CD4-positive, alpha-beta memory T cell (primary cell): Measurements from ENCODE around the gene AGRP. TPM values are rescaled to one million over a fixed set of nuclear protein-coding genes. Genes with fewer than 3 reads are reported as not detected.
A peak's percentile ranks its signal among the peaks of the same experiment; 100 is the strongest.

Source experiments
- CTCF ChIA-PET: fragments of 350-600 bp; sonication (Branson Sonifier 250); formaldehyde crosslinking; loops from one replicate; lab custom pipeline; 2021; ENCODE audit warnings: inconsistent platforms; ENCODE audit not compliant: partially characterized antibody; lab: Charles Lee
- POLR2A ChIA-PET: fragments of 350-600 bp; sonication (Branson Sonifier 250); formaldehyde crosslinking; loops from one replicate; lab custom pipeline; 2021; ENCODE audit not compliant: partially characterized antibody; lab: Charles Lee
- DNase-seq, 5 donors: peaks; one replicate each; pipeline versions ENCODE4 v3.0.0 to v3.0.0-alpha.2; 2020 to 2022; ENCODE audit warnings: mixed read lengths in 1 of 5
- H3K27ac ChIP-seq: one replicate; pipeline ENCODE4 v1.7.0; 2013; ENCODE audit warnings: low read depth, low read length
- H3K27me3 ChIP-seq: 2 replicates; pipeline ENCODE4 v1.7.0; 2013; ENCODE audit warnings: mild to moderate bottlenecking, low read length, moderate library complexity; ENCODE audit not compliant: insufficient read depth
- H3K36me3 ChIP-seq: 2 replicates; pipeline ENCODE4 v1.7.0; 2013; ENCODE audit warnings: mild to moderate bottlenecking, low read length, moderate library complexity; ENCODE audit not compliant: insufficient read depth
- H3K4me1 ChIP-seq: 2 replicates; pipeline ENCODE4 v1.7.0; 2013; ENCODE audit warnings: mild to moderate bottlenecking, low read length, moderate library complexity; ENCODE audit not compliant: insufficient read depth
- H3K4me3 ChIP-seq, 2 donors: one replicate each; pipeline ENCODE4 v1.7.0; 2013; ENCODE audit warnings: low read length in 2 of 2, mild to moderate bottlenecking in 1 of 2
- H3K9me3 ChIP-seq, 2 donors: one replicate each; pipeline ENCODE4 v1.7.0; 2013; ENCODE audit warnings: low read length in 2 of 2, control low read depth in 1 of 2; ENCODE audit not compliant: control insufficient read depth in 1 of 2
- H3K27ac Mint-ChIP-seq, 7 donors: one replicate each; pipeline ENCODE4 v1.8.0; 2020 to 2021; ENCODE audit warnings: mixed read lengths in 7 of 7, mild to moderate bottlenecking in 6 of 7, inconsistent platforms in 3 of 7, moderate library complexity in 3 of 7
- H3K27me3 Mint-ChIP-seq, 2 donors: one replicate each; pipeline ENCODE4 v1.8.0; 2020 to 2021; ENCODE audit warnings: mixed read lengths in 2 of 2
- H3K36me3 Mint-ChIP-seq, 2 donors: one replicate each; pipeline ENCODE4 v1.8.0; 2020 to 2021; ENCODE audit warnings: mixed read lengths in 2 of 2, inconsistent platforms in 1 of 2, mild to moderate bottlenecking in 1 of 2
- H3K4me1 Mint-ChIP-seq, 4 donors: one replicate each; pipeline ENCODE4 v1.8.0; 2020 to 2021; ENCODE audit warnings: mixed read lengths in 4 of 4, mild to moderate bottlenecking in 1 of 4
- H3K4me3 Mint-ChIP-seq, 8 donors: one replicate each; pipeline ENCODE4 v1.8.0; 2020 to 2021; ENCODE audit warnings: mixed read lengths in 8 of 8, mild to moderate bottlenecking in 7 of 8, moderate library complexity in 6 of 8, inconsistent platforms in 3 of 8
- H3K9me3 Mint-ChIP-seq, 8 donors: one replicate each; pipeline ENCODE4 v1.8.0; 2020 to 2021; ENCODE audit warnings: mixed read lengths in 8 of 8, mild to moderate bottlenecking in 5 of 8, inconsistent platforms in 3 of 8, moderate library complexity in 1 of 8
- intact Hi-C: fragments of 100-400 bp; cut with micrococcal nuclease; formaldehyde crosslinking; loops from one replicate; pipeline ENCODE4 v1.15.1; 2023
- polyA plus RNA-seq, 2 donors: library from polyadenylated mRNA; unstranded; fragments of 300-500 nt; fragmentation: Illumina TruSeq; gene quantifications; one replicate each; pipeline ENCODE4 v1.2.3, GENCODE V29; 2021
- total RNA-seq, 2 experiments: library from RNA; stranded (reverse); gene quantifications; one replicate each; pipeline ENCODE4 v1.2.3, GENCODE V29; 2021

AGRP gene
- total and polyA plus RNA-seq, 4 experiments from 2014 or later: not detected

DNA sequence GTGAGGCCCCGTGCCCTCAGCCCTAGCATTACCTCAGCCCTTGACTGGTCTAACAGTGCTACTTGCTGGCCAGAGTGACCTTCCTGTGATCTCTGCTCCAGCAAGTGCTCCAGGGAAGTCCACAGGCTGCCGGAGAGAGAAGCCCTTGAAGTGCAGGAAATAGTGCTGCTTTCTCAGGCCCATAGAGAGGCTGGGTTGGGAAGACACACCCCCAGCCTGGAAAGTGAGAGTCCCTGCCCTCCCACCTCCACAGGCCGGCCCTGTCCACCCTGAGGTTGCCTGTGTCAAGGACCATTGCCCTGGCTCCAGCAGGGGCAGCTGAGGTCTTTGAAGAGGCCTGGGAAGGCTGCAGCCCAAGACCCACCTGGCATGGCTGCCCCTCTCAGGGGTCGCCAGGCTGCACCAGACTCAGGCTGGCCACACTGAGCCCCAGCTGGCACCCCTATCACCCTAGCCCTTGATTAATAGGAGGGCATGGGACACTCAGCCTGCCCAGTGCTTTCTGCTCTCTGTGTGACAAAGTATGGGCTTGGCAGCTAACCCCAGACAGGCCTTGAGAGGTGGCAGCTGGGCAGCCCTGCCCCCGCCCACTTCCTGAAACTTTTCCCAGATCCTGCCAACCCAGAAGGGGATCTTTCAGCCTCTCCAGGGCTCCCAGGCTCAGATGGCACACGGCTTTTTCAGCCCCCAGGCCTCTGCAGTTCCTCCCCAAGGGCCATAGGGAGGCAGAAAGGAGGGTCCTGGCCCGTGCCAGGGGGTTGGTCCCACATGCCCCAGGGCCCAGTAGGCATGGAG, 24.1 kb downstream of the AGRP start:
- no peak overlapping the region for H3K4me3 ChIP-seq
- H3K4me1 ChIP-seq: peaks cover 12% of the 10 kb centered on the region
- DNase-seq: peak in 1 of 5 donors; percentile 6
- peaks cover 5% of the 10 kb centered on the region for H3K36me3 ChIP-seq
- H3K27ac ChIP-seq: no peak overlapping the region
- H3K27me3 ChIP-seq: no peaks in the 10 kb centered on the region
- H3K4me3 Mint-ChIP-seq: no peak overlapping the region
- H3K9me3 Mint-ChIP-seq: no peaks in the 10 kb centered on the region
- H3K9me3 ChIP-seq: no peaks in the 10 kb centered on the region
- intact Hi-C loops: no loop called here
- peaks cover 0 to 11% of the 10 kb centered on the region in 2 donors for H3K36me3 Mint-ChIP-seq
- H3K27me3 Mint-ChIP-seq: no peaks in the 10 kb centered on the region
- peaks cover 13 to 37% (median 24%) of the 10 kb centered on the region in 4 donors for H3K4me1 Mint-ChIP-seq
- ChIA-PET POLR2A (no interaction called here), CTCF (no interaction called here)
- peak overlapping the region in 2 of 7 donors; percentile 9 to 84 for H3K27ac Mint-ChIP-seq

- Histone ChIP-seq H3K4me1 (peaks cover 12% of the 10 kb centered on the region), H3K4me3 (no peak overlapping the region), H3K27ac (no peak overlapping the region), H3K27me3 (no peaks in the 10 kb centered on the region), H3K36me3 (peaks cover 11% of the 10 kb centered on the region), H3K9me3 (no peaks in the 10 kb centered on the region)
- H3K27ac Mint-ChIP-seq: peak overlapping the region in 1 of 7 donors; percentile 66
- no peak overlapping the region for H3K4me3 Mint-ChIP-seq
- H3K4me1 Mint-ChIP-seq: peaks cover 12 to 31% (median 24%) of the 10 kb centered on the region in 4 donors
- ChIA-PET POLR2A (no interaction called here), CTCF (interaction anchor here (0.7 kb wide), 1 partner anchor 30 kb away, joined by 3 read pairs; no protein-coding TSS in a partner anchor)
- H3K27me3 Mint-ChIP-seq: no peaks in the 10 kb centered on the region
- DNase-seq: peak in 1 of 5 donors; percentile 5
- no peaks in the 10 kb centered on the region for H3K9me3 Mint-ChIP-seq
- H3K36me3 Mint-ChIP-seq: peaks cover 2 to 21% of the 10 kb centered on the region in 2 donors
- intact Hi-C loops: no loop called here
Observed at GRCh38 chr16:67458121-67458641, 25.2 kb downstream of the AGRP start.

GRCh38 chr16:67457611-67458010, 25.7 kb downstream of the AGRP start:
- Mint-ChIP-seq H3K4me3 (no peak overlapping the region), H3K36me3 (peaks cover 4 to 24% of the 10 kb centered on the region in 2 donors), H3K27ac (no peak overlapping the region), H3K27me3 (no peaks in the 10 kb centered on the region), H3K4me1 (peaks cover 12 to 31% (median 23%) of the 10 kb centered on the region in 4 donors), H3K9me3 (no peaks in the 10 kb centered on the region)
- H3K36me3 ChIP-seq: peaks cover 16% of the 10 kb centered on the region
- peak in 1 of 5 donors; percentile 19 for DNase-seq
- no peaks in the 10 kb centered on the region for H3K27me3 ChIP-seq
- ChIA-PET POLR2A (no interaction called here), CTCF (no interaction called here)
- peaks cover 12% of the 10 kb centered on the region for H3K4me1 ChIP-seq
- H3K9me3 ChIP-seq: no peaks in the 10 kb centered on the region
- H3K27ac ChIP-seq: no peak overlapping the region
- intact Hi-C loops: no loop called here
- no peak overlapping the region for H3K4me3 ChIP-seq

- Histone ChIP-seq H3K36me3 (peaks cover 20% of the 10 kb centered on the region), H3K27ac (no peak overlapping the region), H3K4me3 (no peak overlapping the region), H3K27me3 (no peaks in the 10 kb centered on the region), H3K9me3 (no peaks in the 10 kb centered on the region), H3K4me1 (peaks cover 12% of the 10 kb centered on the region)
- Mint-ChIP-seq H3K27me3 (no peaks in the 10 kb centered on the region), H3K4me3 (no peak overlapping the region), H3K27ac (peak overlapping the region in 5 of 7 donors; percentile 33 to 87 (median 70)), H3K36me3 (peaks cover 4 to 25% of the 10 kb centered on the region in 2 donors), H3K4me1 (peaks cover 12 to 31% (median 23%) of the 10 kb centered on the region in 4 donors), H3K9me3 (no peaks in the 10 kb centered on the region)
- peak in 1 of 5 donors; percentile 8 for DNase-seq
- POLR2A ChIA-PET: no interaction called here
- intact Hi-C loops: no loop called here
- CTCF ChIA-PET: no interaction called here
Observed at GRCh38 chr16:67456391-67457081, 26.8 kb downstream of the AGRP start.

GRCh38 chr16:67454852-67455251, 28.5 kb downstream of the AGRP start:
- Histone ChIP-seq H3K36me3 (peaks cover 15% of the 10 kb centered on the region), H3K9me3 (no peaks in the 10 kb centered on the region), H3K27ac (no peak overlapping the region), H3K27me3 (no peaks in the 10 kb centered on the region), H3K4me3 (no peak overlapping the region), H3K4me1 (peaks cover 12% of the 10 kb centered on the region)
- H3K36me3 Mint-ChIP-seq: peaks cover 10 to 39% of the 10 kb centered on the region in 2 donors
- intact Hi-C loops: no loop called here
- CTCF ChIA-PET: interaction anchor here (0.5 to 1.2 kb wide), 3 partner anchors 11 to 190 kb away, joined by 3 to 4 read pairs (median 3); no protein-coding TSS in a partner anchor
- peaks cover 12 to 31% (median 16%) of the 10 kb centered on the region in 4 donors for H3K4me1 Mint-ChIP-seq
- no peaks in the 10 kb centered on the region for H3K27me3 Mint-ChIP-seq
- peak overlapping the region in 3 of 7 donors; percentile 47 to 61 (median 57) for H3K27ac Mint-ChIP-seq
- H3K4me3 Mint-ChIP-seq: no peak overlapping the region
- peak in 1 of 5 donors; percentile 21 for DNase-seq
- POLR2A ChIA-PET: no interaction called here
- no peaks in the 10 kb centered on the region for H3K9me3 Mint-ChIP-seq

DNA sequence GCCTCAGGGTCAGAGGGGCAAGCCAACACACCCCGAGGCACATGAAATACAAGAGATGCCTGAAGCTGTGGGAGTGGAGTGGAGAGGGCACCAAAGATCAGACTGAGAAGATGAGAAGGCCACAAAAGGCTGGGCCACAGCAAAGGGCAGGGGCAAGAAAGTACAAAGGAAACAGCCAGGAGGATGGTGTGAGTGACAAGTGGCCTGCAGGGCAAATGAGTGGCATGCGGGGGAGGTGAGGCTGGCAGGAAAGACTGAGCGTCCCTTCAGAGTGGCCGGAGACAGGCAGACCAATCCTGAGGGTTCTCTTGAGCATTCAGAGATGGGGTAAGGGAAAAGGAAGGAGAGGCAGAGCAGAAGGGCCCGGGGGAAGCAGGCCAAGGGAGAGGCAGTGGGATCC, 29.2 kb downstream of the AGRP start:
- peaks cover 5% of the 10 kb centered on the region for H3K4me1 ChIP-seq
- no peak overlapping the region for H3K4me3 ChIP-seq
- H3K9me3 ChIP-seq: no peaks in the 10 kb centered on the region
- ChIA-PET POLR2A (no interaction called here), CTCF (no interaction called here)
- H3K36me3 ChIP-seq: peaks cover 15% of the 10 kb centered on the region
- H3K4me3 Mint-ChIP-seq: no peak overlapping the region
- no peaks in the 10 kb centered on the region for H3K27me3 Mint-ChIP-seq
- H3K9me3 Mint-ChIP-seq: no peaks in the 10 kb centered on the region
- no peaks in the 10 kb centered on the region for H3K27me3 ChIP-seq
- DNase-seq: peak in 1 of 5 donors; percentile 14
- peak overlapping the region in 3 of 7 donors; percentile 32 to 53 (median 43) for H3K27ac Mint-ChIP-seq
- no peak overlapping the region for H3K27ac ChIP-seq
- H3K4me1 Mint-ChIP-seq: peaks cover 12 to 35% (median 16%) of the 10 kb centered on the region in 4 donors
- peaks cover 16 to 47% of the 10 kb centered on the region in 2 donors for H3K36me3 Mint-ChIP-seq
- intact Hi-C loops: no loop called here
